IPS-NIHi11 (cell line): ENCODE measurements around the gene APMAP.

ENCODE experiments used
- DNase-seq: peaks from one replicate; pipeline ENCODE4 v3.0.0; 2012; ENCODE audit warnings: mixed read lengths, low spot score

Gene APMAP

DNA sequence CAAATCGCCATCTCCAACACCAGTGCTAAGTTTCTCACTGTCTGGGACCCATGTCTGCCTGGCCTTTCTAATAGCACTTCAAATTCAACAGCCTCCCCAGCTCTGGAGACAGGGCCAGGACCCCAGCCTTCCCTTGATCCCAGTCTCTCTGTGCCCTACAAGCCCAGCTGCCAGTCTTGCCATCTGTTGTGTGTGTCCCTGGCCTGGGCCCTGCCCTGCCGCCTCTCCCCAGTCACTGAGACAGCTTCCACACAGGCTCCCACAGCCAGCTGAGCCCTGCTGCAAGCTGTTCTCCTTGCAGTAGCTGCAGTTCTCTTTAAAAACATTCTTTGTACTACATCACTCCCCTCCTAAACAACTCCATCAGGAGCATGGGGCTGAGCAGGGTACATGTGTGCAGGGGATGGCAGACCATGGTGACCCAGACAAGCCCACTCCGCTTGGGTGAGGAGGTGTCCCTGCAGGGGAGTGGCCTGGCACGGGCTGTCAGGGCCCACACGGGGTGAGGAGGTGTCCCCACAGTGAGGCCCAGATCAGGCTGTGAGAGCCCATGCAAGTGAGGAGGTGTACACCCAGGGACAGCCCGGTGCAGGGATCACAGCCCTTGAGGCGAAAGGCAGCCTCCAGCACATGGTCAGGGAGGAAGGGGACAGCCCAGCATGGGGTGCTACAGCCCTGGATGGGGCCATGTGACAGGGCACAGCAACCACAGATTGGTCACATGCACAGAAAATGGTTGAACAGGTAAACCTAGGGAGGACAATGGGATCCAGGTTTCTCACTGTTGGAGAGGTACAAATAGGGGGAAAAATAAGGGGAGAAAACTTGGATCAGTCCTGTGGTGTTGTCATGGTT lies 27.3 kb downstream of the APMAP start:
- DNase-seq: no peak

DNA sequence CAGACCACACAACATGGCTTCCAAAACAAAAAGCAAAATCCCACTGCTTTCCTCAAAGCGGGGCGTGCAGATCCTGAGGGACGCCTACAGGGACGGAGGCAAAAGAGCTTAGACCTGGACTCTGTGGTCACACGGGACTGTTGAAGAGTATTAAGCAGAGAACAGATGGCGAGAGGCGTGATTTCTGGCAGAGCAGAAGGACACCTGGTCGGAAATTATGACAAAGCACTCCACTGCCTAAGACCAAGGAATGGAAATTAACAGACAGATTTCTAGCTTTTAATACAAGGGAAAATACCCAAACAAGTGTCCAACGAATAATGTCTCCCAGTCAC lies 28.1 kb downstream of the APMAP start:
- DNase-seq: no peak

DNA sequence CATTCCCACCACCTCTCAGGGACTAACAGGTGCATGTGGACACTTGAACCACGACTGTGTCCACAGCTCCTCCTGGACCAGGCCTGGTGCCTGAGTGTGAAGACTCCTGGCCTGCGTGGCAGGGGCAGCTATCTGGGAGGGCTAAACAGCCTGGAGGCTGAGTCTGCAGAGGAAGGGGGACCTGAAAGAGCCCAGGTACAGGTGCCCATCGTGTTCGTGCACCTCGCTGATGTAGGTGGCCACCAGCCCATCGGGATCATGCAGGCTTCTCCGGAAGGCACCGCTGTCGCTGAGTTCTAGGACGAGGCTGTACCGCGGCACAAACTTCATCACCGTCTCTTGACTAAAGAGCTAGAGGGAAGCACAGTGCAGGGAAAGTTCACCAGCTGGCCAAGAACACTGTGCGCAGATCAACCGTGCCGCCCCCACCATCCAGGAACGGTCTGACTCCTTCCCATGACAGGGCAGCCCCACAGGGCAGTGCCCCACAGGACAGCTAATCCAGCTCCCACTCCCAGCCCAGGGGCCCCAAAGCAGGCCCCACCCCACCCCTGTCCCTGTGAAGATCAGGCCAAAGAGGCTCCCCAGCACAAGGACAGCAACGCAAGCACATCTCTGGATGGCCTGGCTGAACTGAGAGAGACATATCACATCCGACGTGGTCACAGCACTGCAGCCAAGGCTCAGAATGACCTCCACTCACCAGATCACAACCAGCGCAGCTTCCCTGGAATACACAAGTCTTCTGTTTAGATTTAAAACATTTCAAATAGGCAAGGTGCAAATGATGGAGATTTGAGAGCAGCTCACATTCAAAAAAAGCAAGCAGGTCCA lies 28.7 kb downstream of the APMAP start:
- DNase-seq: no peak

DNA sequence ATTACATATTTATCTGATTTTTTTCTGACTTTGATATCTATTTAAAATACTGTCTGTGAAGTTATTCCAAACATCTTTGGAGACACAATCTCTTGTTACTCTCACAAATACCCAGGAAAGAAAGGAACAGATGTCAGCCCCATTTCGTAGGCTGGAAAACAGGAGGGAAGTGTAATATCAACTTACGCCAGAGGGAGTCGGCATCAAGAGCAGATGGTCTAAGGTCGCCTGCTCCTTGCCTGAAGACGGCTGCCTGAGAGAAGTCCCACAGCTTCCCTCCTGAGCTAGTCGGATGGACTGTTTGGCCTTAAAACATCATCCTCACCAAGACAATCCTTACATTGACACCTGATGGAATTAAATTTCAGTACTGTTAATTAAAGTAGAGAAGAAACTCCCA lies 30.0 kb downstream of the APMAP start:
- no peak for DNase-seq

DNA sequence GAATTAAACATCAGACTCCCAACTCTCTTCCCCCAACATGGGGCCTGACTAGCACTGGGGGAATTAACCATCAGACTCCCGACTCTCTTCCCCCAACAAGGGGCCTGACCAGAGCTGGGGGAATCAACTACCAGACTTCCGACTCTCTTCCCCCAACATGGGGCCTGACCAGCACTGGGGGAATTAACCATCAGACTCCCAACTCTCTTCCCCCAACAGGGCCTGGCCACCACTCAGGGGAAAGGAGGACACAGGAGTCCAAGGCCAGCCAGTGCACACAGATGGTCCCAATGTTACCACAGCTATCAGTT lies 30.4 kb downstream of the APMAP start:
- DNase-seq: no peak

DNA sequence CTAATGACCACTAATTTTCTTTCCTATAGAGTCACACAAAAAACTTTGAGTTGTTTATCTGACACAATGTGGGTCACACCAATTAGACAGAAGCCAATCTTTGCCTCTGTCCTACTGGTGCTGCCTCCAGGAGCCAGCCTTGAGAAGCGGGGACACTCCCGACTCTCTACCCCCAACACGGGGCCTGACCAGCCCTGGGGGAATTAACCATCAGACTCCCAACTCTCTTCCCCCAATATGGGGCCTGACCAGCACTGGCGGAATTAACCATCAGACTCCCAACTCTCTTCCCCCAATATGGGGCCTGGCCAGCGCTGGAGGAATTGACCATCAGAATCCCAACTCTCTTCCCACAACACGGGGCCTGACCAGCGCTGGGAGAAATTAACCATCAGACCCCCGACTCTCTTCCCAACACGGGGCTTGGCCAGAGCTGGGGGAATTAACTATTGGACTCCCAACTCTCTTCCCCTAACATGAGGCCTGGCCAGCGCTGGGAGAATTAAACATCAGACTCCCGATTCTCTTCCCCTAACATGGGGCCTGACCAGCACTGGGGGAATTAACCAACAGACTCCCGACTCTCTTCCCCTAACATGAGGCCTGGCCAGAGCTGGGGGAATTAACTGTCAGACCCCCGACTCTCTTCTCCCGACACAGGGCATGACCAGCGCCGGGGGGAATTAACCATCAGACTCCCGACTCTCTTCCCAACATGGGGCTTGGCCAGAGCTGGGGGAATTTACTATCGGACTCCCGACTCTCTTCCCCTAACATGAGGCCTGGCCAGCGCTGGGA lies 31.0 kb downstream of the APMAP start:
- DNase-seq: no peak

DNA sequence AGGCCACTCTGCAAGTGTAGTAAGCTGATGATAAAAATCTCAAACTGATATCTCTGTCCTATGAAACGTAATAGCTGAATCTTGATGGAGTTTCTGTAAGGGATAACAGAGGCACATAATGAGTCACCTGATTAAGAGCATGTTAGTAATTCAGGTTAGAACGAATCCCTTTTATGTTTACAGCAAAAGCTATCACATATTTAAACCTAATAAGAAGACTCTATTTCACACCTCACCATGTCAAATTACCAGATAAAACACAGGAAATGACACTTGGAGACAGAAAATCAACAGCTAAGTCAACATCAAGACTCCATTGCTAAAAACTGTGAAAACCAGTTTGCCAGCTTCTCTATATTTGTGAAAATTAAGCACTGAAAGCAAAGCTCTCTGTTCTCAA lies 31.7 kb downstream of the APMAP start:
- DNase-seq: no peak

DNA sequence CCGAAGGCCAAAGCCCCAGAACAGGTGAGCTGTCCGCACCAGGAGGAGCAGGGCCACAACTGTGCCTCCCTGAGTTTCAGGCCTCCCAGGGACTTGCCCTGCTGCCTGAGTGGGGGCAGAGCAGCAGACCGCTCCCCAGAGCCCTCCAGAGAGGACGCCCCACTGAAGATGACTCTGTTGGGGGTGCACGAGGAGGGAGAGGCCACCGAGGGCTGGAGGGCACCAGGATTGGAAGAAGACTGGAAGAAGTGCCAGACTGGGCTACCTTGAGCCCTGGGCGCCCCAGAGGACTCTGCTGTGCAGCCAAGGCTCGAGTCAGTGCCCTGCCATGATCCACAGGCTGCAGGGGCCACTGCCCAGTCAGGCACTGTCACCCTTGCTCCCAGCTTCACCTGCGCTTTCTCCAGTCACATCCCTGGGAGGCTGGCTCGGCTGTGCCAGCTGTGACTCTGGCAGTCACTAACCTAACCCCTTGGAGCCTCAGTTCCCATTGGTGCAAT lies 32.2 kb downstream of the APMAP start:
- no peak for DNase-seq

DNA sequence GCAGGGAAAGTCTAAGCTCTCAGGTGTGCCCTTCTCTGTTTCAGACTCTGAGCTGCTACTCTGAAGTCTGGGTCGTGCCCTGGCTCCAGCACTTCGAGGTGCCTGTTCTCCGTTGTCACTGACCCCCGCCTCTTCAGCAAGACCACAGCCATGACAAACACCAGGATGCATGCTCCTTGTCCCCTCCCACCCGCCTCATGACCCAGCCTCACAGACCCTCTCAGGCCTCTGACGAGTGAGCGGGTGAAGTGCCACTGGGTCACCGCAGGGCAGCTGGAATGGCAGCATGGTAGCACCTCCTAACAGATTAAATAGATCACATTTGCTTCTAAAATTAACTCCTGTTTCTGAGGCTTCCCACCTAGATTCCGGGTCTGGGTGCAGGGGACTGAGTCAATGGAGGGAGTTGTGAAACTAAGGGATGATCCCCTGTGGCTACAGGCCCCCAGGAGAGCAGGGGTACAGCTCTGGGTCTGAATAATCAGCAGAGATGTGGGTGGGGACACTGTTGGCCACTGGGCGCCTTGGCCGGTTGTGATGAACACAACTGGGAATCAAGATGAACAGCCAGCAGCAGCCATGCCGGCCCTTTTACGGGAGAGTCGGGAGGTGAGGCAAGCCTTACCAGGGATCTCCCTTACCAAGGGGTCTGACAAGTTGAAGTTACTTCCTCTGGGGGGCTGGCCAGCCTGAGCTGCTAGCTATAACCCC lies 32.8 kb downstream of the APMAP start:
- no peak for DNase-seq

DNA sequence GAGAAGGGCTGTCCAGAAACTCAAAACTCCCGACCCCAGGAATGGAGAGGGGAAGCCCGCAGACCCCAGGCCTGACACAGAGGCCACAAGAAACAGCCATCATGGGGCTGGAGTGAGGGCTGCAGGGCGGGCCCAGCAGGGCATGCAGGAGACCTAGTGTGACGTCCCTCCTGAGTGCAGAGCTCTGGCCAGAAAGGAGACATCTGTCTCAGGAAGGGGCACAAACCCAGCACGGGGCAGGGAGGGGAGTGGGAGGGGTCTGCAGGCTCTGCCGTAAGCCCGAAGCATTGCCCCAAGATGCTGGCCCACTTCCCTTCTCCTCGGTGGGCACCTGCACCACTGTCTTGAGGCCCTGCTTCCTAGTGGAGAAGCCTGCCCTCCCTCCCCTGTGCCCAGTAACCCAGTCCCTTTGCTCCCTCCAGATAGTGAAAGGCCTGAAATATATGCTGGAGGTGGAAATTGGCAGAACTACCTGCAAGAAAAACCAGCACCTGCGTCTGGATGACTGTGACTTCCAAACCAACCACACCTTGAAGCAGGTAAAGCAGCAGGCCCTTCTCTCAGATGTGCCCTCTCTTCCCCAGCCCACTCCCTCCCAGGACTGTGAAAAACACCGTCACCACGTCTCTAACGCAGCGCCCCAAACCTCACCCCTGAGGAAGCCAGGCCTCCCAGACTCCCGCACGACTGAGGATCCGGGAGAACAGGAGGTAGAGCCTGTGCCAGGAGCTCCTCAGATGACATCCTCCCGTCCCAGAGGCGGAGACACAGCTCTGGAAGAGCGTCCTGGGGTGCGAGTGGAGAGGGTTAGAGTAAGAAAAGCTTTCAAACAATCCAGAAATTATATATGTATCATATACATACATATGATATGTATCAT lies 33.8 kb downstream of the APMAP start:
- DNase-seq: no peak

DNA sequence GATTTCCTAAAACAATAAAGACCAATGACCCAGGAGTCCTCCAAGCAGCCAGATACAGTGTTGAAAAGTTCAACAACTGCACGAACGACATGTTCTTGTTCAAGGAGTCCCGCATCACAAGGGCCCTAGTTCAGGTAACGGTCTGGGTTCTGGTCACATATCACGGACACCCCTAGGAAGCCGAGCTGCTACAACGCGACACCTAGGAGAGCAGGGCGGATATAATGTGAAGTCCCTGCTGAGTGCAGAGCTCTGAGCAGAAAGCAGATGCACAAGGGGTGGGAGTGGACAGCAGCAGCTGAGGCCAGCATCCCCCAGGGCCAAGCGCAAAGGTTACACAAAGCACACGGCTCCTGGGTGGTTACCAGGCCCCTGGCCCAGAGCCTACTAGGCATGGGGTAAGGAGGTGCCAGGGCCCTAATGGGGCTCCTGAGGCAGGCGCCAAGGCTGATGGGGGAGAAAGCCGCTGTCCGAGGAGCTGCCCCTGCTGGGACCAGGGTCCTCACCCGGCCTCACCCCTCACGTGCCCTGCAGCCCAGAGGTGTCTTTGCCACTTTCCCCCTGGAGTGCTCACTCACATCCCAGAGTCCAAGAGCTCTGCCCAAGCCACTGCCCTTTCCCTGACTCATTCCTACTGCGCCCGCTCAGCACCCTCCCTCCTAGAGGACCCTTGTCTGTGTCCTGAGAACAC lies 35.1 kb downstream of the APMAP start:
- no peak for DNase-seq

DNA sequence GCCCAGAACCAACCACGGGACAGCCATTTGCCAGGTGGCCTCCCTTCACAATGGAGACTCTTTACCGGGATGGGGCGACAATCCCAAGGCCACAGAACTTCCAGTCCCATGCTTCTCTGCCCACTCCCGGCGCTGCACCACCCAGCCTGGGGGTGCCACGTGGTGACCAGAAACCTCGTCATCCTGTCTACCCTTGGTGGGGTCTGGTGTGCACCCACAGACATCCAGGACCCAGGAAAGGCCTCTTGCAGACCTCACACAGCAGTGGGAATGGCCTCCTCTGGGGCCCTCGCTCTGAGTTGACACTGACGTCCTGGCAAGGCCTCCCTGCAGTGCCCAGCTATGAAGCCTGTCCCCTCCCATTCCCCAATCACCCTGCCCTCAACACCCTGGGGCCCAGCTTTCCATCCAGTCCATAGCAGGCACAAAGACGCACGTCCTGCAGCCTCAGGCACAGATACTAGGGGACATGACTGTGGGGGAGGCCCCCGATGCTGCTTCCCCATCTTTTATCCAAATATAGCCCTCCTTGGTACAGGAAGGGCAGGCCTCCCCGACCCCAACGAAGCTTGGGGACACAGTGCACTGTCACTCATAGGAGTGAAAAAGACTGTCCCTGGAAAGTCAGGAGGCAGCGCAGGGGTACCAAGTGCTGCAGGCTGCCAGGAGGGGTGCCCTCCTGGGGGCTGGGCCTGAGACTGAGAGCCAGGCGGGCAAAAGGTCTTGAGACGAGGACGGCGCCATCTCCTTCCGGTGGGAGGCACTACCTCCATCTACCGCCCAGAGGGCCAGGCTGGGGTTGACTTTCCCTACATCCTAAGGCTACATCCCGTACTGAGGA lies 36.3 kb downstream of the APMAP start:
- DNase-seq: no peak

DNA sequence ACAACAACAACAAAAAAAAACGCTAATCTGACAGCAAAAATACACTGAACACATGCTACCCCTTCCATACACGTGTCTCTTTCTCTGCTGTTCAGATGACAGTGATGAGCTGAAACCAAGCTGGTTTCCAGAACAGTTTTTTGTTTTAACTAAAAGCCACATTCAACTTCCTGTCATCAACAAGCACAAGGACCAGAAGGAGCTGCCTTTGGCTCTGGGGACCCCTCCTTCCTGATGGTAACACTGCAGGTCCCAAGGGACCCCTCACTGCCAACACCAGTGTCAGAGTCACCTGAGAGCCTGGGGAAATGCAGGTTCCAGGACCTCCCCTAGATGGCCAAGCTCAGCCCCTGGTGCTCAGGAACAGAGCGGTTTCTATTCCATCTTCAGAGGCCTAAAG lies 37.5 kb downstream of the APMAP start:
- DNase-seq: no peak

DNA sequence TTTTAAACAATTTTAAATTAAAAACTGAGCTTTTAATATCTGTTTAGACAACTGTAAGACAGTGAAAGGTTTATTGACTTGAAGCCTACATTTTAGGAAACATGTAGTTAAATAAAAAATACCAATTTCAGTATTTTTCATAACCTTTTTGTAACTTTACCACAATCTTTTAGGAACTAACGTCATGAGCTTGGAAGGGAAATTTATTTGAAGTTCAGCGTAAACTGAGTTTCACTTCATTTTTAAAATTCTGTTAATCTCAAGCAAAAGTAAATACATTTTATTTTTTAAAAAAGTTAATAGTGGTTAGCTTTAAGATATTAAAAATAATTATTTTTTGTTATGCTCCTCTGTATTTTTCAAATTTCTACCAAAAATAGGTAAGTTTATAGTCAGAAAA lies 38.0 kb downstream of the APMAP start:
- DNase-seq: no peak

DNA sequence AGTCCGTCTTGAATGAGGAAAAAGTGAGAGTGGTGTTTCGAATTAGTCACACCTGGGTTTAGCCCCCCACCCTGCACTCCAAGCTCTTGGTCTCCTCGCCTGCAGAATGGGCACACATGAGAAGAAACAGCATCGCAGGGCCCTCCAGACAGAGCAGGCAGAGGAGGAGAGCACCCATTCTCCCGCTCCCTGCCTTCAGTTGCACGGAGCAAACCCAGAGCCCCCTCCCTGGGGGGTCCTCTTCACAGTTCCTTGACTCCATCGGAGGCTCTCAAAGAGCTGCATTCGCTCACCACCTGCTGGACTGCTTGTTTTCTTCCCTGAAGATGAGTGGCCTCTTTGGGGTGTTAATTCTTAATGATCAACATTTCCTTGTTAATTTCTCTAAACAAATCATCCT lies 38.4 kb downstream of the APMAP start:
- no peak for DNase-seq

DNA sequence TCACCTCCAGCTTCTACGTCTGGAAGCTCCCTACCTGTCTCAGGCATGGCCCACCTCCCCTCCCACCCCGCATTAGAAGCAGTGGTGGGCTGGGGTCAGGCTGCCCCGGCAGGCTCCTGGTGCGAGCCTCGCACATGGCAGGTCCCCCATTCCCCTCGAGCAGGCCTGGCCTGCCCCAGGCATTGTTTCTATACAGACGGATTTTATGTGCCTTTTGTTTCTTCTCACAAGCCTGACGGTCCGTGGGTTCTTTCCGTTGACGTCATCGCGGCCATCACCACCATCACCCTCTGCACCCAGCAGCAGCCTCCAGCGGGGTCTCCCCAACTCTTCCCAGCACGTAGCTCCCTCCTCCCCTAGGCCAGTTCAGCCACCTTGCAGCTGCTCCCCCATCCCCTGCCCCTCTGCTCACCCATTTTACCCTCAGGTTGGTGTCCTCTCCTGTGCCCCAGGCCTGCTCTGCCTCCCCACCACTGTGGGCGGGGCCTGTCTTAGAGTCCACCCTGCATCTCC lies 38.9 kb downstream of the APMAP start:
- DNase-seq: no peak

DNA sequence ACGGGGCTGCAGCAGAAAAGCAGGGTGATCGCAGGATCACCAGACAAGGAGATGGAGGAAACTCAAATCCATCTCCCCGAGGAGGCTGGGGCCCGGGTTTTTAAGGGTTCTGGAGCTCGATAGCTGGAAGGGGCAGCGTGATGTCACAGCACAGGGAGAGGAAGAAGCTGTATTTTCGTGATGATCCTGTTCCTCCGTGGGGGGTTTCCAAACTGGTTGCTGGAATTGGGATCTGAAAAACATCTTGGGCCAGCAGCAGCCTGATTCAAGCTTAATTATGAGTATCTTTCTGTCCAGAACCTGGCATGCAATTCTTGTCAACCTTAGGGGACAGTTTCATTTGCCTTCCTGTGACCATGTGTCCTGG lies 39.4 kb downstream of the APMAP start:
- no peak for DNase-seq

DNA sequence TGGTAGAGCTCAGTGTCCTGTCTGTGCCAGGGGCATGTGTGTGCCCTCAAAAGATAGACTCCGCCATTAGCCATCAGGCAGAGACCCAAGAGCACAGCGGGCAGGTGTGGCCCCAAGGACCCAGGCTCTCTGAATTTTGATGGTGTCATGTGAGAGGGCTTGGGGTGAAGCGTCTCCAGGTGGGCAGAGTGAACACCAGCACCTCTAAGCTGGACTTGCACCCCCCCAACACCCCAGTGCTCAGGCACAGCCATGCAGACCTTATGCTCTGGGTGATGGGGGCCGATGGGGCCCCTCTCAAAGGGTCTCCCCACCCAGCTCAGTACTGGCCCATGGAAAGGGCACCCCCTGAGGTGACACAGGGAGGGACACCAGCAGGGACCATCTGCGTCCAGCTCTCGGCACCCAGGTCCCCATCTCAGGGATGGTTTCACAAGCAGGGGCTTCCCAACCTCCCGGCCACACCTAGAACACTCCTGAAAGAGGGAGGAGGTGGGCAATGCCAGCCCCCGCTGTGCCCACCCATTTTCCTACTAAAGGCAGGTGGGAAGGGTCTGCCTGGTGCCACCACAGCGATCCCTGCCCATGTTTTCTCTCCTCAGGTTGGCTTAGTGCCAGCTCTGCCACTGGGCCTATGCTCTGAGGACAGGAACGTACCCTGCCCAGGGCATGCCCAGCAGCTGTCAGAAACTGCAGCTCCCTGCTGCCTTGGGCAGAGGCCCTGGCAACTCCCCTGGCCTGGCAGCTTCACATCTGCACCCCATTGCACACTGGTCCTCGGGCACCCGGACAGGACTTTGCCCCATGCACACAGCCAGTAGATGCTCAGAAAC lies 40.0 kb downstream of the APMAP start:
- DNase-seq: no peak
